GM18951 (cell line): ENCODE measurements around the gene CEP83.
"Not testable (repeated sequence)": the region's sequence is repeated elsewhere in the genome, so short reads cannot be mapped to it uniquely, and the experiment has no call there.

Source experiments
- POLR2A ChIP-seq: IDR thresholded peaks from 4 replicates; pipeline ENCODE4 v1.6.1; 2011; ENCODE audit warnings: mild to moderate bottlenecking; ENCODE audit not compliant: insufficient read length, insufficient read depth; ENCODE audit errors: extremely low read depth
- in situ Hi-C: fragments of 300-500 bp; cut with MboI; formaldehyde crosslinking; loops from one replicate; pipeline ENCODE4 v1.12.0; 2022; ENCODE audit warnings: low sequenced_read_pairs, mixed read lengths, inconsistent platforms; ENCODE audit not compliant: unreplicated experiment

Gene CEP83

GRCh38 chr12:94469522-94469921 is 9.9 kb upstream of the CEP83 start:
- in situ Hi-C loops: no loop called here
- no peak for TF ChIP-seq POLR2A

GRCh38 chr12:94460616-94460959 is 921 bp upstream of the CEP83 start:
- in situ Hi-C loops: no loop called here
- TF ChIP-seq POLR2A: no peak

DNA sequence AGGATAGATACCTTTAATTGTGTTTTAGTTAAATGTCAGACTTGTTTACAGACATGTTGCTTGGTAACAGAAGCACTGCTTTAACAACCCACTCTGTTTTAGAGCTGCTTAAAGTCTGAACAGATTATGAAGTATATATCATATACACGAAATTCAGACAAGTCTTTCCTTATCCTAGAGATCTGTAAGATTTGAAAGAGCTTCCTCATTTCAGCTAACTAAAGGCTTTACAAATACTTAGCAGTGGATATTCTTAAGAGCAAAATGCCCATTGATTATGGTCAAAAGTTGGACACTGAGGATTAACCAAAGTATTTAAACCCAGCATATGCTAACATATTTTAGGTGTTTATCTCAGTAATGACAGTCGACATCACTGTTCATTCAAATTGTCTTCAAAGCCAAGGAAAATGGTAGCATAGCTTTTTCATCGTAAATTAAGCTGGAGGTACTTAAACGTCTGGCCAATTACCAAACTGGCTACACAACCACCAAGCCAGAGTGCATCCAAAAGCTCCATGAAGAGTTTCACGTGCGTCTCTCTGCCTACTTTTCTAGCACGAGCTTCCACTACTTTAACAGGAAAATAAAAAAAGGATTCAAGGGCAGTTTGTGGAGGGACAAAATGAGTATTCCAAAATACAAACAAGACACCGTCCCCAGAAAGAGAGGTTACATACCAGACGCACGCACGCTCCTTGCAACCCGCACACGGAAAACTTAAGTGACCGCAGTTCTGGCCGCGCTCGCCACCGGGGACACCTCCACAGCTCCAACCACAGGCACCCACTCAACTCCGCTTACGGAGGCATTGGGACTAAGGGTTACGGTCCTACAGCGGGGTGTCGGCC is 565 bp downstream of the CEP83 start:
- in situ Hi-C loops: no loop called here
- no peak for TF ChIP-seq POLR2A

DNA sequence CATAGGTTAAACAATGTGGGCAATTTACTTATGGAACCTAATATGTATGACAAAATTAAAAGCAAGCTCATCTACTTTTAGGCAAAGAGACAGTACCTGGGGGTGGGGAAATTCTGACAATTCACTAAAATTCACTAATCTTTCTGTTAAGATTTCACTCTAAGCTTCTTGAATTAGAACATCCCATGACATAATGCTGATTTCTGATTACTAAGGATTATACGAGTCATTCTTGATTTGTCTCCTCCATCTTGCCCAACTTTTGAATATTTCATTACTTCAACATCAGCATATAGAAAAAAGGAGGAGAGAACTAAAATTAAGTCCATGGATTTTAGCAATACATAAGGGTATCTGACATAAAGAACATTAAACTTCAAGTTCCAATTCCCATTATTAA is 2.4 kb downstream of the CEP83 start:
- no peak for TF ChIP-seq POLR2A
- in situ Hi-C loops: no loop called here

DNA sequence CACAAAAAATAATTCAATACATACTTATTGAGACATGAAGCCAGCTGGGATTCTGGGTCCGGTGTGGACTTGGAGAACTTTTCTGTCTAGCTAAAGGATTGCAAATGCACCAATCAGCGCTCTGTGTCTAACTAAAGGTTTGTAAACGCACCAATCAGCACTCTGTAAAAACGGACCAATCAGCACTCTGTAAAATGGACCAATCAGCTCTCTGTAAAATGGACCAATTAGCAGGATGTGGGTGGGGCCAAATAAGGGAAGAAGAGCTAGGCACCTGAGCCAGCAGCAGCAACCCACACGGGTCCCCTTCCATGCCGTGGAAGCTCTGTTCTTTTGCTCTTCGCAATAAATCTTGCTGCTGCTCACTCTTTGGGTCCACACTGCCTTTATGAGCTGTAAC is 5.3 kb downstream of the CEP83 start:
- in situ Hi-C loops: not testable (repeated sequence)

DNA sequence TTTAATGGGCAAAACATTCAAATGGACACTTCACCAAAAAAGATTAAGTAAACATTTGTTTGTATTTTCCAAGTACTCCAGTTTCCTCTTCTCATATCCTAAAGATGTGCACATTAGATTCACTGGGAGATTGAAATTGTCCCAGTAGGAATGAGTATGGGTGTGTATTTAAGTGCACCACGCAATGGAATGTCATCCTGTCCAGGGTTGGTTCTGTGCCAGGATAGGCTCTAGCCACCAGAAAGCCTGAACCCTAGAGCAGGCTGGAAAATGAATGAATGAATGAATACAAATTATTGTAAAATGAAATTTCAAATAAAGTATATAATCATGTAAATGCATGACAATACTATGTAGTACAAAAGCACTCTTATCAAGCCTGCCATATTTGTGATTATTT is 14.0 kb downstream of the CEP83 start:
- TF ChIP-seq POLR2A: no peak
- in situ Hi-C loops: no loop called here

DNA sequence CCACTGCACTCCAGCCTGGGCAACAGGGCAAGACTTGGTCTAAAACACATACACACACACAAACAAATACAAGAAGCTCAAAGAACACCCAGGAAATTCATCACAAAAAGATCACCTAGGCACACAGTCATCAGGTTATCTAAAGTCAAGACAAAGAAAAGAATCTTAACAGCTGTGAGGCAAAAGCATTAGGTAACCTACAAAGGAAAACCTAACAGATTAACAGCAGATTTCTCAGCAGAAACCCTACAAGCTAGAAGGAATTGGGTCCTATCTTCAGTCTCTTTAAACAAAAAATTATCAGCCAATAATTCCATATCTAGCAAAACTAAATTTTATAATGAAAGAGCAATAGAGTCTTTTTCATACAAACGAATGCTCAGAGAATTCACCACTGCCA is 22.4 kb downstream of the CEP83 start:
- TF ChIP-seq POLR2A: no peak
- in situ Hi-C loops: no loop called here

GRCh38 chr12:94435511-94435927 is 24.1 kb downstream of the CEP83 start:
- no peak for TF ChIP-seq POLR2A
- in situ Hi-C loops: no loop called here

- no peak for TF ChIP-seq POLR2A
- in situ Hi-C loops: loop anchor here (5.0 kb wide), 1 partner anchor 287 kb away; the partner anchor contains the start of gene PLXNC1
Observed at GRCh38 chr12:94434171-94434570, 25.5 kb downstream of the CEP83 start.

GRCh38 chr12:94433744-94434143 is 25.9 kb downstream of the CEP83 start:
- TF ChIP-seq POLR2A: no peak
- in situ Hi-C loops: loop anchor here (5.0 kb wide), 1 partner anchor 286 kb away; the partner anchor contains the start of gene PLXNC1

- in situ Hi-C loops: loop anchor here (5.0 kb wide), 1 partner anchor 283 kb away; the partner anchor contains the start of gene PLXNC1
- TF ChIP-seq POLR2A: no peak
Observed at GRCh38 chr12:94430304-94430703, 29.4 kb downstream of the CEP83 start.

- no peak for TF ChIP-seq POLR2A
- in situ Hi-C loops: loop anchor here (5.0 kb wide), 1 partner anchor 282 kb away; the partner anchor contains the start of gene PLXNC1
Observed at GRCh38 chr12:94429633-94430032, 30.0 kb downstream of the CEP83 start.

GRCh38 chr12:94429191-94429590 is 30.5 kb downstream of the CEP83 start:
- TF ChIP-seq POLR2A: no peak
- in situ Hi-C loops: no loop called here
